Right kidney (tissue), 9 donors: Measurements from ENCODE around the gene CAT.

Experiments
- DNase-seq: peaks from one replicate; pipeline ENCODE4 v3.0.0-alpha.2; 2016
- long read RNA-seq, 8 donors: transcript quantifications; one replicate each; lab custom pipeline, GENCODE V29; 2026

The CAT gene
- long read RNA-seq, donor 1, transcript CAT-201 (13 exons, 2,302 nt): major isoform, 48 of 73 reads
- long read RNA-seq, donor 1, partial matches to known transcripts: 18 of 73 reads
- long read RNA-seq, donor 1, other reads (novel, unspliced or antisense): 5 of 73 reads
- long read RNA-seq, donor 2, transcript CAT-201 (13 exons, 2,302 nt): major isoform, 38 of 60 reads
- long read RNA-seq, donor 2, transcript CAT-205 (2 exons, 508 nt): minor isoform, 5 of 60 reads
- long read RNA-seq, donor 2, partial matches to known transcripts: 17 of 60 reads
- long read RNA-seq, donor 2, other reads (novel, unspliced or antisense): 0 of 60 reads
- long read RNA-seq, donor 3, transcript CAT-201 (13 exons, 2,302 nt): major isoform, 33 of 47 reads
- long read RNA-seq, donor 3, partial matches to known transcripts: 13 of 47 reads
- long read RNA-seq, donor 3, other reads (novel, unspliced or antisense): 0 of 47 reads
- long read RNA-seq, donor 4, transcript CAT-201 (13 exons, 2,302 nt): major isoform, 34 of 46 reads
- long read RNA-seq, donor 4, partial matches to known transcripts: 9 of 46 reads
- long read RNA-seq, donor 4, other reads (novel, unspliced or antisense): 0 of 46 reads
- long read RNA-seq, donor 5, transcript CAT-201 (13 exons, 2,302 nt): major isoform, 45 of 51 reads
- long read RNA-seq, donor 5, partial matches to known transcripts: 6 of 51 reads
- long read RNA-seq, donor 5, other reads (novel, unspliced or antisense): 0 of 51 reads
- long read RNA-seq, donor 6, transcript CAT-201 (13 exons, 2,302 nt): major isoform, 28 of 80 reads
- long read RNA-seq, donor 6, partial matches to known transcripts: 50 of 80 reads
- long read RNA-seq, donor 6, other reads (novel, unspliced or antisense): 0 of 80 reads
- long read RNA-seq, donor 7, transcript CAT-201 (13 exons, 2,302 nt): major isoform, 38 of 90 reads
- long read RNA-seq, donor 7, partial matches to known transcripts: 42 of 90 reads
- long read RNA-seq, donor 7, other reads (novel, unspliced or antisense): 6 of 90 reads
- long read RNA-seq, donor 8, transcript CAT-201 (13 exons, 2,302 nt): major isoform, 41 of 83 reads
- long read RNA-seq, donor 8, partial matches to known transcripts: 33 of 83 reads
- long read RNA-seq, donor 8, other reads (novel, unspliced or antisense): 6 of 83 reads

- peak; percentile 96 for DNase-seq
Measured at GRCh38 chr11:34438529-34439507, at the start of gene CAT. Gene CAT, plus strand, starts transcription at chr11:34438934. Its CDS starts 80 bp downstream, at chr11:34439014.

GRCh38 chr11:34394771-34395300, 43.9 kb upstream of the CAT start:
- no peak for DNase-seq

GRCh38 chr11:34395916-34396550, 42.7 kb upstream of the CAT start:
- no peak for DNase-seq

- no peak for DNase-seq
Measured at GRCh38 chr11:34397120-34397519, 41.6 kb upstream of the CAT start.

- DNase-seq: no peak
Measured at GRCh38 chr11:34397811-34398210, 40.9 kb upstream of the CAT start.

- DNase-seq: no peak
Measured at GRCh38 chr11:34403431-34403830, 35.3 kb upstream of the CAT start.

- DNase-seq: no peak
Measured at GRCh38 chr11:34404280-34404679, 34.5 kb upstream of the CAT start.

- no peak for DNase-seq
Measured at GRCh38 chr11:34405079-34405858, 33.5 kb upstream of the CAT start.

- DNase-seq: no peak
Measured at GRCh38 chr11:34406413-34406812, 32.3 kb upstream of the CAT start.

GRCh38 chr11:34407121-34407813, 31.5 kb upstream of the CAT start:
- DNase-seq: no peak

- DNase-seq: no peak
Measured at GRCh38 chr11:34408580-34409172, 30.1 kb upstream of the CAT start.

- no peak for DNase-seq
Measured at GRCh38 chr11:34411111-34411510, 27.6 kb upstream of the CAT start.

- DNase-seq: no peak
Measured at GRCh38 chr11:34411791-34412190, 26.9 kb upstream of the CAT start.

GRCh38 chr11:34413263-34413662, 25.5 kb upstream of the CAT start:
- no peak for DNase-seq

GRCh38 chr11:34415538-34415937, 23.2 kb upstream of the CAT start:
- no peak for DNase-seq

- DNase-seq: no peak
Measured at GRCh38 chr11:34416088-34416487, 22.6 kb upstream of the CAT start.

- DNase-seq: no peak
Measured at GRCh38 chr11:34416766-34417165, 22.0 kb upstream of the CAT start.

- DNase-seq: no peak
Measured at GRCh38 chr11:34417202-34417601, 21.5 kb upstream of the CAT start.

GRCh38 chr11:34419158-34419557, 19.6 kb upstream of the CAT start:
- DNase-seq: no peak
